NOMO-1 treated with DMSO at 0.1 percent for 48 hours (cell line): Measurements from ENCODE around the gene WFDC13.
"Not testable (repeated sequence)": the region's sequence is repeated elsewhere in the genome, so short reads cannot be mapped to it uniquely, and the experiment has no call there.

Experiments
- DNase-seq: peaks from one replicate; lab custom pipeline; 2025; ENCODE audit not compliant: unreplicated experiment; lab: John Stamatoyannopoulos, UW

WFDC13 gene

DNA sequence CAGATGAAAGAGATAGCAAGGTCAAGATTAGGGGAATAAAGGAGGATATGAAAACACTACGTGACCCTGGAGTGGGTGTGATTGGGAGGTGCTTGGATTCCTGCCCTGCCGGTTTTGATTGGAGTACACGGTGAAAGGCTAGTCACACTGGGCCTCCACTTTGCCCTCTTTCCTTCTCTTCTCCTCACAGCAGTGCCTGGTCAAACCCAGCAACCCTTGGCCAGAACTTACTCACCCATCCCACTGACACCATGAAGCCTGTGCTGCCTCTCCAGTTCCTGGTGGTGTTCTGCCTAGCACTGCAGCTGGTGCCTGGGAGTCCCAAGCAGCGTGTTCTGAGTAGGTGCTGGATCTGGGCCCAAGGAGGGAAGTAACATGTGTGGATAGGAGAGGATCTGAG lies at the start of gene WFDC13:
Gene WFDC13 (plus strand): TSS at position 166 of the 400 bp plus-strand sequence. CDS start 86 bp downstream, at position 252.
- no peak for DNase-seq

DNA sequence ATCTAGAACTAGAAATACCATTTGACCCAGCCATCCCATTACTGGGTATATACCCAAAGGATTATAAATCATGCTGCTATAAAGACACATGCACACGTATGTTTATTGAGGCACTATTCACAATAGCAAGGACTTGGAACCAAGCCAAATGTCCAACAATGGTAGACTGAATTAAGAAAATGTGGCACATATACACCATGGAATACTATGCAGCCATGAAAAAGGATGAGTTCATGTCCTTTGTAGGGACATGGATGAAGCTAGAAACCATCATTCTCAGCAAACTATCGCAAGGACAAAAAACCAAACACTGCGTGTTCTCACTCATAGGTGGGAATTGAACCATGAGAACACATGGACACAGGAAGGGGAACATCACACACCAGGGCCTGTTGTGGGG lies 44.8 kb upstream of the WFDC13 start:
- not testable (repeated sequence) for DNase-seq

- no peak for DNase-seq
Measured at GRCh38 chr20:45670139-45670538, 31.7 kb upstream of the WFDC13 start, which contains the start of gene WFDC11. TSS of gene WFDC11 (minus strand) at chr20:45670239. CDS start at chr20:45650600, 19,639 bp downstream.

GRCh38 chr20:45672765-45673164 lies 29.1 kb upstream of the WFDC13 start:
- peak; percentile 27 for DNase-seq

DNA sequence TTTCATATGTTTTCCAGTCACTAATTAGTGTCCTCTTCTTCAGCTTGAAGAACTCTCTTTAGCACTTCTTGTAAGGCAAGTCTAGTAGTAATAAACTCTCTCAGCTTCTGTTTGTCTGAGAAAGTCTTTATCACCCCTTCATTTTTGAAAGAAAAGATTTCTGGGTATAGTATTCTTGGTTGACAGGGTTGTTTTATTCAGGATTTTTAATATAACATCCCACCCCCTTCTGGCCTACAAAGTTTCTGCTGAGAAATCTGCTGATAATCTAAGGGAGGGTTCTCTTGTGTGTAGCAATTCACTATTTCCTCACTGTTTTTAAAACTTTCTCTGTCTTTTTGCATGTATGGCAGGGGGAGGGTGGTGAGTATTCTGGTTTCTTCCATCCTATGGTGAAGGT lies 22.2 kb upstream of the WFDC13 start:
- DNase-seq, result no peak

- DNase-seq, result no peak
Measured at GRCh38 chr20:45685896-45686295, 15.9 kb upstream of the WFDC13 start.

DNA sequence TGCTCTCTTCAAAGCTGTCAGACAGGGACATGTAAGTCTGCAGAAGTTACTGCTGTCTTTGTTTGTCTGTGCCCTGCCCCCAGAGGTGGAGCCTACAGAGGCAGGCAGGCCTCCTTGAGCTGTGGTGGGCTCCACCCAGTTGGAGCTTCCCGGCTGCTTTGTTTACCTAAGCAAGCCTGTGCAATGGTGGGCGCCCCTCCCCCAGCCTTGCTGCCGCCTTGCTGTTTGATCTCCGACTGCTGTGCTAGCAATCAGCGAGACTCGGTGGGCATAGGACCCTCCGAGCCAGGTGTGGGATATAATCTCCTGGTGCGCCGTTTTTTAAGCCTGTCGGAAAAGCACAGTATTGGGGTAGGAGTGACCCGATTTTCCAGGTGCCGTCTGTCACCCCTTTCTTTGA lies 8.5 kb upstream of the WFDC13 start:
- DNase-seq, result not testable (repeated sequence)

DNA sequence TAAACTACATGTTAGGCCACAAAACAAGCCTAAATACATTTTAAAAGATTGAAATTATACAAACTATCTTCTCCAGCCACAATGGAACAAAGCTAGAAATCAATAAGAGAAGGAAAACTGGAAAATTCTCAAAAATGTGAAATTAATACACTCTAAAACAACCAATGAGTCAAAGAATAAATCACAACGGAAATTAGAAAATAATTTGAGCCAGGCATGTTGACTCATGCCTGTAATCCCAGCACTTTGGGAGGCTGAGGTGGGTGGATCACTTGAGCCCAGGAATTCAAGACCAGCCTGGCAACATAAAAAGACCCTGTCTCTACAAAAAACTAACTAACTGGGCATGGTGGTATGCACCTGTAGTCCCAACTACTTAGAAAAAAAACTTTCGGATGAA lies 6.3 kb upstream of the WFDC13 start:
- no peak for DNase-seq

GRCh38 chr20:45701104-45701503 lies 734 bp upstream of the WFDC13 start:
- DNase-seq, result peak; percentile 36

- peak; percentile 73 for DNase-seq
Measured at GRCh38 chr20:45704969-45705637, 3.3 kb downstream of the WFDC13 start, which contains the start of gene WFDC10B. TSS of gene WFDC10B (minus strand) at chr20:45705019. CDS start at chr20:45685992, 19,027 bp downstream.

DNA sequence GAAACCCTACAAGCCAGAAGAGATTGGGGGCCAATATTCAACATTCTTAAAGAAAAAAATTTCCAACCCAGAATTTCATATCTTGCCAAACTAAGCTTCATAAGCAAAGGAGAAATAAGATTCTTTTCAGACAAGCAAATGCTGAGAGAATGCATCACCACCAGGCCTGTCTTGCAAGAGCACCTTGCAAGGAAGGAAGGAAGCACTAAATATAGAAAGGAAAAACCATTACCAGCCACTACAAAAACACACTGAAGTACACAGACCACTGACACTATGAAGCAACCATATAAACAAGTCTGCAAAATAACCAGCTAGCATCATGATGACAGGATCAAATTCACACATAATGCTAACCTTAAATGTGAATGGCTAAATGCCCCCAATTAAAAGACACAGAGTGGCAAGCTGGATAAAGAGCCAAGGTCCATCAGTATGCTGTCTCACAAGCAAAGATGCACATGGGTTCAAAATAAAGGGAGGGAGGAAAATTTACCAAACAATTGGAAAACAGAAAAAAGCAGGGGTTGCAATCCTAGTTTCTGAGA lies 14.4 kb downstream of the WFDC13 start:
- DNase-seq, result peak; percentile 65

- DNase-seq, result no peak
Measured at GRCh38 chr20:45722047-45722446, 20.2 kb downstream of the WFDC13 start, which contains the start of gene SPINT4. TSS of gene SPINT4 (plus strand) at chr20:45722347. CDS start at chr20:45722368, 21 bp downstream.

- no peak for DNase-seq
Measured at GRCh38 chr20:45725134-45725533, 23.3 kb downstream of the WFDC13 start.

DNA sequence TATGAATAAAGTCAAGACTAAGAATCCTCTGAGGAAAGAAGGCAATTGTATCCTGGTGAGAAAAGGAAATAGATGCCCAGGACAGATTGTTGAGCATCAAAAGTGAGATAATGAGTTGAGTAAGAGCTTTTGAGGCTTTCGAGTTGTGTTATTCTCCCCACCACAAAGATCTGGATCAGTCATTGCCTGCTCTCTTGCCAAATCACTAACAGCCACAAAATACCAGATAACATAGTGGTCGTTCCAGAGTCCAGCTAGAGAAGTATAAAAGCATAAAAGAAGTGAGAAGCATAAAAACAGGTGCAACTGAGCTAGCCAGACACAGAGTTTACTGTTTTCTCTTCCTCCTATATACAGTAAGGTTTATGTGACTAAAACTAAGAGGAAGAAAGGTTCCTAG lies 25.2 kb downstream of the WFDC13 start:
- DNase-seq, result peak; percentile 89

- DNase-seq, result no peak
Measured at GRCh38 chr20:45732199-45732598, 30.4 kb downstream of the WFDC13 start.

DNA sequence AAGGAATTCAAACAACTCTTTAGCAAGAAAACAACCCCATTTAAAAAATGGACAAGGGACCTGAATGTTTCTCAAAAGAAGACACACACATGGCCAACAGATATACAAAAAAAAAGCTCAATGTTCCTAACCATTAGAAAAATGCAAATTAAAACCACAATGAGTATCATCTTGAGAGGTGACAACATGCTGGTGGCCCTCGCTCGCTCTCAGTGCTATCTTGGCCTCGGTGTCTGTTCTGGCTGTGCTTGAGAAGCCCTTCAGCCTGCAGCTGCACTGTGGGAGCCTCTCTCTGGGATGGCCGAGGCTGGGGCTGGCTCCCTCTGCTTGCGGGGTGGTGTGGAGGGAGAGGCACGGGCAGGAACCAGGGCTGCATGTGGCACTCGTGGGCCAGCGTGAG lies 33.7 kb downstream of the WFDC13 start:
- DNase-seq, result no peak

DNA sequence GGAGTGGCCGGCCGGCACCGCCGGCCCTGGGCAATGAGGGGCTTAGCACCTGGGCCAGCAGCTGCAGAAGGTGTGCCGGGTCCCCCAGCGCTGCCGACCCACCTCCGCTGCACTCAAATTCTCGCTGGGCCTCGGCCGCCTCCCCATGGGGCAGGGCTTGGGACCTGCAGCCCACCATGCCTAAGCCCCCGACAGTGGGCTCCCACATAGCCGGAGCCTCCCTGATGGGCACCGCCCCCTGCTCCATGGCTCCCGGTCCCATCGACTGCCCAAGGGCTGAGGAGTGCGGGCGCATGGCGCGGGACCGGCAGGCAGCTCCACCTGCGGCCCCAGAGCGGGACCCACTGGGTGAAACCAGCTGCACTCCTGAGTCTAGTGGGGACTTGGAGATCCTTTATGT lies 34.1 kb downstream of the WFDC13 start:
- DNase-seq, result no peak

- DNase-seq, result no peak
Measured at GRCh38 chr20:45742596-45742995, 40.8 kb downstream of the WFDC13 start.

GRCh38 chr20:45745015-45745414 lies 43.2 kb downstream of the WFDC13 start:
- DNase-seq, result no peak

GRCh38 chr20:45751721-45752120 lies 49.9 kb downstream of the WFDC13 start:
- DNase-seq, result no peak

GRCh38 chr20:45752746-45753145 lies 50.9 kb downstream of the WFDC13 start:
- DNase-seq, result no peak

- no peak for DNase-seq
Measured at GRCh38 chr20:45758096-45758495, 56.3 kb downstream of the WFDC13 start.
